Common myeloid progenitor, CD34-positive (primary cell): ENCODE measurements around the gene OR4K15.

ENCODE experiments used
- CTCF ChIA-PET: fragments of 350-600 bp; sonication (Branson Sonifier 250); formaldehyde crosslinking; loops from one replicate; lab custom pipeline; 2021; ENCODE audit warnings: antibody characterized with exemption; lab: Charles Lee
- POLR2A ChIA-PET: fragments of 350-600 bp; sonication (Branson Sonifier 250); formaldehyde crosslinking; loops from one replicate; lab custom pipeline; 2021; ENCODE audit warnings: antibody characterized with exemption; lab: Charles Lee
- DNase-seq, 3 donors: peaks; one replicate each; pipeline versions ENCODE4 v3.0.0 to v3.0.0-alpha.2; 2013
- H3K27ac ChIP-seq, 2 experiments: 1 replicate in 1 of 2; 2 replicates in 1 of 2; pipeline ENCODE4 v1.7.0; 2013; ENCODE audit warnings: inconsistent platforms in 2 of 2, low read length in 2 of 2, mild to moderate bottlenecking in 2 of 2, low read depth in 1 of 2, moderate library complexity in 1 of 2; ENCODE audit not compliant: severe bottlenecking in 2 of 2, insufficient read depth in 1 of 2, poor library complexity in 1 of 2
- H3K27me3 ChIP-seq, 5 experiments: replicated peaks in 2 of 5; 1 replicate in 3 of 5; 2 replicates in 2 of 5; pipeline versions ENCODE4 v1.6.1 to v1.7.0; 2013; ENCODE audit warnings: low read length in 4 of 5, mild to moderate bottlenecking in 2 of 5, moderate library complexity in 2 of 5, inconsistent platforms in 1 of 5; ENCODE audit not compliant: insufficient read depth in 5 of 5, control insufficient read depth in 4 of 5
- H3K36me3 ChIP-seq, 4 experiments: 1 replicate in 2 of 4; 2 replicates in 2 of 4; pipeline versions ENCODE4 v1.6.1 to v1.7.0; 2013; ENCODE audit warnings: low read length in 3 of 4, control low read depth in 1 of 4, mild to moderate bottlenecking in 1 of 4; ENCODE audit not compliant: control insufficient read depth in 4 of 4, insufficient read depth in 4 of 4
- H3K4me1 ChIP-seq, 4 experiments: 1 replicate in 3 of 4; 2 replicates in 1 of 4; pipeline versions ENCODE4 v1.6.1 to v1.7.1; 2013; ENCODE audit warnings: low read length in 3 of 4, mild to moderate bottlenecking in 3 of 4, control low read depth in 1 of 4, inconsistent platforms in 1 of 4, moderate library complexity in 1 of 4; ENCODE audit not compliant: control insufficient read depth in 4 of 4, insufficient read depth in 4 of 4; ENCODE audit errors: control extremely low read depth in 1 of 4
- H3K4me3 ChIP-seq, 7 experiments: 1 replicate in 4 of 7; 2 replicates in 3 of 7; pipeline versions ENCODE4 v1.5.1 to v1.7.0; 2013; ENCODE audit warnings: mild to moderate bottlenecking in 7 of 7, low read length in 6 of 7, moderate library complexity in 6 of 7, inconsistent platforms in 2 of 7, low read depth in 2 of 7, control low read depth in 1 of 7; ENCODE audit not compliant: insufficient read depth in 4 of 7, control insufficient read depth in 1 of 7; ENCODE audit errors: extremely low read depth in 1 of 7
- H3K9me3 ChIP-seq, 5 experiments: 1 replicate in 4 of 5; 2 replicates in 1 of 5; pipeline versions ENCODE4 v1.6.1 to v1.7.1; 2013; ENCODE audit warnings: low read length in 4 of 5, mild to moderate bottlenecking in 2 of 5, inconsistent platforms in 1 of 5, low read depth in 1 of 5, moderate library complexity in 1 of 5; ENCODE audit not compliant: control insufficient read depth in 4 of 5, insufficient read depth in 2 of 5; ENCODE audit errors: control extremely low read depth in 1 of 5
- WGBS: methylation state at CpG from one replicate; pipeline ENCODE4 v1.1.5; 2013; ENCODE audit not compliant: insufficient coverage; 5-methylcytosine and 5-hydroxymethylcytosine counted together

Gene OR4K15

GRCh38 chr14:19993438-19993837 is 18.0 kb downstream of the OR4K15 start:
- H3K4me1 ChIP-seq = no peaks in the 10 kb centered on the region
- H3K9me3 ChIP-seq = no peaks in the 10 kb centered on the region
- no peak overlapping the region for H3K4me3 ChIP-seq
- WGBS = 60% methylated on average over 2 of the region's 2 CpGs
- no peak for DNase-seq
- no peak overlapping the region for H3K27ac ChIP-seq
- ChIA-PET POLR2A (no interaction called here), CTCF (no interaction called here)
- no peaks in the 10 kb centered on the region for H3K36me3 ChIP-seq
- H3K27me3 ChIP-seq = no peaks in the 10 kb centered on the region

GRCh38 chr14:20001863-20002262 is 26.5 kb downstream of the OR4K15 start, which contains the start of gene OR4Q2:
Gene OR4Q2 (plus strand): TSS chr14:20002163.
- no peak for DNase-seq
- H3K4me3 ChIP-seq = no peak within 1 kb of the TSS
- no peak within 1 kb of the TSS for H3K27ac ChIP-seq
- H3K9me3 ChIP-seq = no peaks in the 10 kb centered on the region
- no peaks in the 10 kb centered on the region for H3K36me3 ChIP-seq
- POLR2A ChIA-PET = no interaction called here
- H3K27me3 ChIP-seq = no peaks in the 10 kb centered on the region
- no peaks in the 10 kb centered on the region for H3K4me1 ChIP-seq
- CTCF ChIA-PET = no interaction called here

- Histone ChIP-seq H3K27ac (no peak overlapping the region), H3K27me3 (no peaks in the 10 kb centered on the region), H3K9me3 (no peaks in the 10 kb centered on the region), H3K36me3 (no peaks in the 10 kb centered on the region), H3K4me1 (no peaks in the 10 kb centered on the region), H3K4me3 (no peak overlapping the region)
- POLR2A ChIA-PET = no interaction called here
- CTCF ChIA-PET = no interaction called here
- WGBS = 69% methylated on average over 7 of the region's 7 CpGs
- peak in 1 of 3 donors; percentile 2 for DNase-seq
Observed at GRCh38 chr14:20002319-20002718, 26.9 kb downstream of the OR4K15 start.

GRCh38 chr14:20008156-20008555 is 32.8 kb downstream of the OR4K15 start:
- Histone ChIP-seq H3K27ac (no peak overlapping the region), H3K4me1 (no peaks in the 10 kb centered on the region), H3K9me3 (no peaks in the 10 kb centered on the region), H3K4me3 (no peak overlapping the region), H3K36me3 (no peaks in the 10 kb centered on the region), H3K27me3 (no peaks in the 10 kb centered on the region)
- ChIA-PET POLR2A (no interaction called here), CTCF (no interaction called here)
- DNase-seq = no peak

- Histone ChIP-seq H3K9me3 (peaks cover 0 to 4% (median 0%) of the 10 kb centered on the region in 5 experiments), H3K27me3 (no peaks in the 10 kb centered on the region), H3K4me1 (no peaks in the 10 kb centered on the region), H3K27ac (no peak within 1 kb of the TSS), H3K4me3 (no peak within 1 kb of the TSS), H3K36me3 (no peaks in the 10 kb centered on the region)
- CTCF ChIA-PET = no interaction called here
- DNase-seq = no peak
- no CpG with 5 or more reads among the region's 2 CpGs for WGBS
- POLR2A ChIA-PET = no interaction called here
Observed at GRCh38 chr14:20019257-20019865, 44.0 kb downstream of the OR4K15 start, which contains the start of gene OR4K14. Gene OR4K14 (minus strand): TSS chr14:20019307. CDS start chr14:20015193, 4,114 bp downstream.
